ENCODE results near the gene CHFR.
A peak's percentile ranks its signal among the peaks of the same experiment; 100 is the strongest.
"Not testable (repeated sequence)": the region's sequence is repeated elsewhere in the genome, so short reads cannot be mapped to it uniquely, and the experiment has no call there.

The CHFR gene

DNA sequence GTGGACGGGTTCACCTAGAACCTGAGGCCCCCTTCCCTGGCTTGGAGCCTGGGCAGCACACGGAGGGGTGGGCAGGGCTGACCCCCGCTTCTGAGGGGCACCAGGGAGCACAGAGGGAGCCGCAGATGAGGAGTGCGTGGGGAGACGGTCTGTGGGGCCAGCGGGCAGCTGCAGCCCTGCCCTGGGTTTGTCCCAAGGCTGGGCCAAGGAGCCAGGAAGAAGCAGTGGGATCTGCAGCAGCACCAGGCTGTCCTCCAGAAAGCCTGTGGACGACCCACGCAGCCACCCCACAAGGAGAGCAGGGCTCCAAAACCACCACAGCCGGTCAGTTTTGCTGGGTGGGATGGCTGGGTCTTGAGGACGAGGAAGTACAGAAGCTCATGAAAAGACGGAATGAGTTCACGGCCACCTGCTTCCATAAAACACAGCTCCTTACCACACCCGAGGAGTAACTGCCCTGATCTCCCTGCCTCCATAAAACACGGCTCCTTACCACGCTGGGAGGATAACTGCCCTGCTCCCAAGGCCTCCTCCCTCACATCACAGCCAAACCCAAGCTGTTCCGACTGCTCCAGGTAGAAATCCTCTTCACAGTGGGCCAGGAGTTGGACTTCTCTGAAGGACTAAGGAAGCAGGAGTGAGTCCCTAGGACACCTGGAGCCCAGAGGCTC lies 48.9 kb downstream of the CHFR start:
- no peak for DNase-seq

DNA sequence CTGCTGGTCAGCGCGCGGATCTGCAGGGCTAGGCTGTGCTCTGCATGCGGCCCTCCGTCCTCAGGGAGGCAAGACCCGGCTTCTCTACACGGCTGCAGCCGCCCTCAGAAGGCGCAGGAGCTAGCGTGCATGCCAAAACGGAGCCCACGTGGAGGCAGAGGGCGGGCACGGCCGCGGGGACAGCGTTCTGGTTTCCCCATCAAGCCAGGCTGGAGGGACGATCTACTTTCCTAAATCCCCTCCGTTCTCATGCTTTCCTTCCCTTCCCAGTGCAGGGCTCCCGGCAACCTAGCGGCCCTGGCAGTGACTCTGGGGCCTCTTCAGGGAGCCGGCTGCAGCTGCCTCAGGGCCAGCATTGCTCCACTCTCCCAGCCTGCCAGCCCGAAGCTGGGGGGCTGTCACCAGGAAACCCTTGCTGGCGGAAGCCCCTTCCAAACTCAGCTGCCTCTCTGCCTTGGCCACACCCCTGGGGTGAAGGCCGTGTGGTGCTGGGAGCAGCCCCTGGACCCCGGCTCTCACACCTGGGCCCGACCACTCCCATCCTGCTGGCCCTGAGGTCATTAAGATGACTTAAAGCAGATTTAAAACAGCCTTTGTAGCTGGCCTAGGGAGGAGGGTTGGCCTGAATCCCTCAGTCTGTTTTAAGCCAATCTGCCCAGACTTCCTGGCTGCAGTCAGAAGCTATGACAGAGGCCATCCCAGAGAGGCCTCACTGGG lies 49.6 kb downstream of the CHFR start:
- no peak for DNase-seq

DNA sequence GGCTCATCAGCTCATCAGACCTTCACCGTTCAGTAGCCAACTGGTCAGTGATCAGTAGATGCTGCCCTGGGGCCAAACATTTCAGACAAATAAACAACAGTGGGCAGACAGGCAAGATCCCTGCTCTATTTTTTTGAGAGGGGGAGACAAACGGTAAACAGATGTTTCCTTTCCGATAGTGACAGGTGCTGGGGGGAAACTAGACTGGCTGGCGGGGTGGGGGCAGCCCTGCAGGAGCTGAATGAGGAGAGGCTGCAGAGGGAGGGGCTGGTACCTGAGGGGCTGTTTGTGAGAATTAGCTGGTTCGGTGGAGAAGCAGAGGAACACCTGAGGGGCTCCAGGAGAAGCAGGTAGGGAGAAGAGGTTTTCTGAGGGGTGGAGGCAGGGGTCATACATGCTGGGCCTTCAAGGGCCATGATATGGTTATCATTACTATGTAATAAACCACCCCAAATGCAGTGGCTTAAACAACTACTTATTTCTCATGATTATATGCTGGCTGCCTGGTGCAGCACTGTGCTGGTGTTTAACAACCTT lies 50.5 kb downstream of the CHFR start:
- DNase-seq = no peak

DNA sequence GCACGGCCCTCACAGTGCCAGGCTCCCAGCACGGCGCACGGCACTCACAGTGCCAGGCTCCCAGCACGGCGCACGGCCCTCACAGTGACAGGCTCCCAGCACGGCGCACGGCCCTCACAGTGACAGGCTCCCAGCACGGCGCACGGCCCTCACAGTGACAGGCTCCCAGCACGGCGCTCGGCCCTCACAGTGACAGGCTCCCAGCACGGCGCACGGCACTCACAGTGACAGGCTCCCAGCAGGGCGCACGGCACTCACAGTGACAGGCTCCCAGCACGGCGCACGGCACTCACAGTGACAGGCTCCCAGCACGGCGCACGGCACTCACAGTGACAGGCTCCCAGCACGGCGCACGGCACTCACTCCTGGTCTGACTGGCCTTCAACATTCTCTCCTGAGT lies 51.2 kb downstream of the CHFR start:
- not testable (repeated sequence) for DNase-seq

DNA sequence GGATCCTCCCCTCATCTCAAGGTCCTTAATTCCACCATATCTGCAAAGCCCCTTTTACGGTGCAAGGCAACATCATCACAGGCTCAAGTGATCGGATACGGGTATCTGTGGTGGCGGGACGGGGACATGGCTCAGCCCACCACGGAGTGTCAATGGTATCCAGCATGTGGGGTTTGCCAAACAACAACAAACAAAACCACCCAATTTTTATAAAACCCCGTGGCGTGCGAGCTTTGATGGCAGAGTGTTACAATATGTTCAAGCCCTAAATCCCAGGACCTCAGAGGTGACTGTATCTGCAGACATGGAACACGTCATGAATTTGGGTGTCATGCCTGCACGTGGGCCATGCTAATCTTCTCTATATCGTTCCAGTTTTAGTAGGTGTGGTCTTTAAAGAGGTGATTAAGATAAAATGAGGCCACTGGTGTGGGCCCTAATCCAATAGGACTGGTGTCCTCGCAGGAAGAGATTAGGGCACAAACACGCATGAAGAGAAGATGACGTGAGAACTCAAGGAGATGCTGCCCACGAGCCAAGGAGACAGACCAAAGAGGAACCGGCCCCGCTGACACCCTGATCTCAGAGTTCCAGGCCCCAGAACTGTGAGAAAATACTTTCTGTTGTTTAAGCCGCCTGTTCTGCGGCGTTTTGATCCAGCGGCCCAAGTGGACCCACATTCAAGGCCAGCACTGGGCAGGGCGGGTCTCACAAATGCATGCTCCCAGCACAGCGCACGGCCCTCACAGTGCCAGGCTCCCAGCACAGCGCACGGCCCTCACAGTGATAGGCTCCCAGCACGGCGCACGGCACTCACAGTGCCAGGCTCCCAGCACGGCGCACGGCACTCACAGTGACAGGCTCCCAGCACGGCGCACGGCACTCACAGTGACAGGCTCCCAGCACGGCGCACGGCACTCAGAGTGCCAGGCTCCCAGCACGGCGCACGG lies 52.1 kb downstream of the CHFR start:
- DNase-seq = no peak

DNA sequence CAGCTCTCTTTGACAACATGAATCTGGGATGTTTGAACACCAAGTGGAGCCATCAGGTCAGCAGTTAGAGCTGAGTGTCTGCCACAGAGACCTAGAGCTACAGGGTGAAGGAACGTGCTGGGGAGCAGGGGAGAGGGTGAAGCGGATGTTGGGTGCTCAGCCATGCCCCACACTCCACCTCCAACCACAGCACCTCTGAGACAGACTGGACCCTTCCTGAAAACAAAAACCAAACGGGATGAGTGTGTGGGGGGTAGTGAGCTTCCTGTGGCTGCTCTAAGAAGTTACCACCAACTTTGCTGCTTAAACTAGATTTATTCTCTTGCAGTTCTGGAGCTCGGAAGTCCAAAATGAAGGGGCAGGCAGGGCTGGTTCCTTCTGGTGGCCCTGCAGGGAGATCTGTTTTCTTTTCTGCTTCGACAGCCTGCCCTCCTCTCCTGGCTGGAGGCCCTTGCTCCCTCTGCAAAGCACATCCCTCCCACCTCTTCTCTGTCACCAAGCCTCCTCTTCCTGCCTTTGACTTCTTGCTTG lies 53.2 kb downstream of the CHFR start:
- DNase-seq = no peak

DNA sequence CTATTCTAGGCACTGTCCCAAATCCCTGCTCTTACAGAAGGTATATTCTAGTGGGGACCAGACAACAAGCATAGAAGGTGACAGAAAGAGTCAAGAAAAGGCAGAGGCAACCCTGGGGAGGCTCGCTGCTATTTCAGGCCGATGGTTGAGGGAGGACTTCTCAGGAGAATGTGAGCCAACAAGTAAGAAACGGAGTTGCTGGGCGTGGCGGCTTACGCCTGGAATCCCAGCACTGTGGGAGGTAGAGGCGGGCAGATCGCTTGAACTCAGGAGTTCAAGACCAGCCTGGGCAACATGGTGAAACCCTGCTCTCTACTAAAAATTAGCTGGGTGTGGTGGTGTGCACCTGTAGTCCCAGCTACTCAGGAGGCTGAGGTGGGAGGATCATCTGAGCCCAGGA lies 54.1 kb downstream of the CHFR start:
- DNase-seq = no peak

DNA sequence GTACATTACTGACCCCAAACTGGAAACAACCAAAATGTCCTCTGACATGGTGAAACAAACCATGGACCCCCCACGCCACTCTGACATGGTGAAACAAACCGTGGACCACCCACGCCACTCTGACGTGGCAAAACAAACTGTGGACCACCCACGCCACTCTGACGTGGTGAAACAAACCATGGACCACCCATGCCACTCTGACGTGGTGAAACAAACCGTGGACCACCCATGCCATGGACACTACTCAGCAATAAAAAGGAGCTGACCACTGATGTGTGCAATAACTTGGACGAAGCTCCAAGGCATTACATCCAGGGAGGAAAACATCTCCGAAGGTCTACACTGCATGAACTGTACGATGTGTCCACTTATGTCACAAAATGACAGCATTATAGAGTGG lies 55.6 kb downstream of the CHFR start:
- DNase-seq = no peak

DNA sequence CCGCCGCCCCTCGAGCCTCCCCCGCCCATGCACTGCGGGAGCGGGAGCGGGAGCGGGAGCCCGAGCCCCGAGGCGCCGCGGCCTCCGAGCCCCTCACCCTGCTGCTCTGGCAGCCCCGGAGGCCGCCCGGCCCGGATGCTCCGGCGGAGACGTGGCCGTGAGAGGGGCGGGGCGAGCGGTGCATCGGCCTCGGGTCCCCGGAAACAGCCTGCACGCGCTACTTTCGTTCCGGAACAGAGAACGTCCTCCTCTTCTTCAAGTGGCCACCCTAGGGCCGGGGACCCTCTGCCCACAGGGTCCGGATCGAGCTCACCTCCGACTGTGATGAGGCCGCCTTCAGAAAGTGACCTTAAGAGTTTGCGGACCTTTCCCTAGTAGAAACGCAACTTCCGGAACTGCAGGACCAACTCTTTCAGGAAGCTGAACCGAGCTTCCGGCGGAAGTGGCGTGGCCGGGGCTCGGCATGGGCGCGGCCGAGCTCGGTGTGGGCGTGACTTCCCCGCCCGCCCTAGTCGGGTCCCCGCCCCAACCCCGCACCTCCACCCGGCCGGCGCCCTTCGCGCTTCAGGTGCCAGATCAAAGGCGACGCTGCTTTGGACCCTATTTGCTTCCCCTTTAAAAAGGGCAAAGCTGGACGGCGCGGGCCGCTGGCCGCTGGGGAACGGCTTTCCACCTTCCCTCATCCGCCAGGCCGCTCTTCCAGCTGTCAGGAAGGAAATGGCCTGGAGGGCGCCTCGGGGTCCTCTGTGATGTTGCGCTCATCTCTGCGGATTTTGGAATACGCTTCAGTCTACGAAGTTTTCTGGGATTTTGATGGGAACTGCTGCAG lies 58.5 kb downstream of the CHFR start, which contains the start of gene GOLGA3:
Gene GOLGA3, minus strand, starts transcription at position 164 of the 829 bp plus-strand sequence. CDS start 6,741 bp downstream, outside the sequence.
- peak; percentile 79 for DNase-seq

DNA sequence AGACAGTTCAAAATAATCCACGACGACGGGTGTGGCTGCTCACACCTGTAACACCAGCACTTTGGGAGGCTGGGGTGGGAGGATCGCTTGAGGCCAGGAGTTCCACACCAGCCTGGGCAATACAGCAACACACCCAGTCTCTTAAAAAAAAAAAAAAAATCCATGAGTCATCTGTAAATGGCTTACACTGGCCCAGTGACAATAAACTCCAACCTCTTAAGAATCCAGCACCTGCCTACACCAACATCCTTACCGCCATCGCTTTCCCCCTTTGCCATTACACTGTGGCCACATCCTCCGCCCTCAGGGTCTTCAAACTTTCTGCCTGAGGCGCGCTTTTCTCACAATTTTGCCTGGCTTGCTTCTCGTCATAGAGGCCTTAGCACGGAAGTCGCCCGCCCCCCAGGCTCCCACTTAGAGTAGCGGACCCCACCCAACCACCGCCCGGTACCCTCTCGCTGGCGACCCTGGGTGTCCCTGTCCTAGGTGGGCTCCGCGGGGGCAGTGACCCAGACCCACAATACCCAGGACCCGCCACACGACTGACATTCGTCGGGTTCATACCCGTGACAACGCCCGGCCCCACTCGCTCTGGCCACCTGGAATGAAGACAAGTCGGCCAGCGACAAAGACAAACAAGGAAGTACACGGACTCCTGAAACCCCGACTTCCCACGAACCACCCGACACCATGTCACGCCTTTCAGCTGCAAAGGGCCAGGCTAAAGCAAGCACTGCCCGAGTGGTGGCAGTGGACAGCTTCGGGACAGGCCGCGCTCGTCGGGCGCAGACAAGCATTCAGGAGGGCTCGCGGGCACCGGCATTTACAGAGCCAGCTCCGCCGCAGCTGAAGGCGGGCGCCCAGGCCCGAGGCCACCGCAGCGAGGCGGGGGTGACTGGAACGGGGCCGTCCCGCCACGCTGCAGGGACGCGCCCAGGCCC lies 59.4 kb downstream of the CHFR start:
- peak; percentile 64 for DNase-seq

DNA sequence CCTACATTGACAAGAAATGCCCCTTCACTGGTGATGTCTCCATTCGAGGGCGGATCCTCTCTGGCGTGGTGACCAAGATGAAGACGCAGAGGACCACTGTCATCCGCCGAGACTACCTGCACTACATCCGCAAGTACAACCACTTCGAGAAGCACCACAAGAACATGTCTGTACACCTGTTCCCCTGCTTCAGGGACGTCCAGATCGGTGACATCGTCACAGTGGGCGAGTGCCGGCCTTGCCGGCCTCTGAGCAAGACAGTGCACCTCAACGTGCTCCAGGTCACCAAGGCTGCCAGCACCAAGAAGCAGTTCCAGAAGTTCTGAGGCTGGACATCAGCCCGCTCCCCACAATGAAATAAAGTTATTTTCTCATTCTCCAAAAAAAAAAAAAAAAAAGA lies 61.5 kb downstream of the CHFR start:
- no peak for DNase-seq

DNA sequence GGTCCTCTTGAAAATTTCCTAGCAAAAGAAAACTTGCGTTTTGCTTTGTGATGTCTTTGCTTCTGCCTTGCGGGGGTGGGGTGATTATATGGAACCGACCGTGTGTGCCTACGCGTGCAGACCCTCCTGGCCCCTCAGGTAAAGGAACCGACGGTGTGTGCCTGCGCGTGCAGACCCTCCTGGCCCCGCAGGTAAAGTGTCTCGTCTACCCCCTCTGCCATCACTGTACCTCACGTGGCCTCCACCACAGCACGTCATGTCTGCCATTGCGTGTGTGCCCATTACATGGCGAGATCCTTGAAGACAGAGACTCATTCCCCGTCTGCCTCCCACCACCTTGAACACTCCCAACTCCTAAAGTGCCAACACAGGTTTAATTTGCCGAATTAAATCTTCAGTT lies 62.3 kb downstream of the CHFR start:
- no peak for DNase-seq

DNA sequence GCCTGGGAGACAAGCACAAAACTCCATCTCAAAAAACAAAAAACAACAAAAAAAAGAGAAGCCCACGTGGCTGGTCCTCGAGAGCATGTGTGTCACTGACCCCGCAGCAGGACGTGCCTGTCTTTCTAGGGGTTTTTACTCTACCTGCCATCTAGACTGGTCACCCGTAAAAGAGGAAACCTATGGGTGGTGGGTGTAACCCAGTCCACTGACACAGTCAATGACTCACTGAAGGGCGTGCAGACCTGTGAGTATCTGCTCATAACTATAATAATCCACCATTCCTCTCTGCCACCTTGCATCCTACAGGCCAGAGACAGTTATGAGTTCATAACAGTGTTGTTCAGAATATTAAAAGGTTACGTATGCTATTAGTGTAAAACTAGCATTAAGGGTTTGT lies 63.4 kb downstream of the CHFR start:
- no peak for DNase-seq

DNA sequence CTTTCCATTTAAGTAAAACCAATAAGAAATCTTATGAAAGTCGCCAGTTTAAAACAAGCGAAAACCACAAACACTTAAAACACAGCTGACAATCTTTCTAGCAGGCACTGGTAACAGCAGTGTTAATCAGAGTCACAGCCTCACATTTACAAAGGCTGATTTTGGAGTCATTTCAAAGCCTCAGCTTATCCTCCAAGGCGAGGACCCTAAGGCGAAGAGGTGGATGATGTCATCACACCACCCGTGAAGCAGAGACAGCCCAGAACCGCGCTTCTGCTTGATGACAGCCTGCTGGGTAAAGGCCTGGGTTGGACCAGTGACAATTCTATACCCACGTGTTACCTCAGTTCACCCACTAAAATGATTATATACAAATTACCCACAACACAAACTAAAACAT lies 68.8 kb downstream of the CHFR start:
- no peak for DNase-seq

DNA sequence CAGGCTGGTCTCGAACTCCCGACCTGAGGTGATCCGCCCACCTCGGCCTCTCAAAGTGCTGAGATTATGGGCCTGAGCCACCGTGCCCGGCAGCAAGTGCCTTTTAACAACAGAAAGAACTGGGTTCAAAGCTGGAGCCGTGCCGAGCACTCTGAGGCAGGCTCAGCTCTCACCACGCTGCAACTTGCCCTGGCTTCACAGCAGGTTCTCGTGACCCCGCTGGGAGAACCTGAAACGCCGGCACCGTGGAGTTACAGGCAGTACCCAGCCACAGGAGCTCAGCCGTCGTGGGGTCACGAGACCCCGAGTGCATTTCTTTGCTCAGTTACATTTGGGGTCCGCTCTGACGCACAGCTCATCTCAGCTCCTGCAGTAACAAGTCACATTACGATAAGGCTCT lies 73.2 kb downstream of the CHFR start:
- DNase-seq = no peak

DNA sequence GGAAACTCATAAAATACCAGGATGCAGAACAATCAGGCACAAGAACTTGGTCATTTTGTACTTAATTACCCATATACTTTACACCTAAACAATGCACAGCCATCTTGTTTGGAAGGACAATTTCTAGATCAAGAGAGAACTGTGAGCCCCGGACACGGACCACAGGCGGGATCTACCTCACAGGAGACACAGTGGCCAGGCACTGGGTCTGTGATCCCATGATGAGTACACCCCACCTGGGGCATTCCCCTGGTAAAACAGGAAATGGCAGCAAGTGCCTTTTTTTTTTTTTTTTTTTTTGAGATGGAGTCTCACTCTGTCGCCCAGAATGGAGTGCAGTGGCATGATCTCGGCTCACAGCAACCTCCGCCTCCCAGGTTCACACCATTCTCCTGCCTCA lies 74.0 kb downstream of the CHFR start:
- DNase-seq = no peak

DNA sequence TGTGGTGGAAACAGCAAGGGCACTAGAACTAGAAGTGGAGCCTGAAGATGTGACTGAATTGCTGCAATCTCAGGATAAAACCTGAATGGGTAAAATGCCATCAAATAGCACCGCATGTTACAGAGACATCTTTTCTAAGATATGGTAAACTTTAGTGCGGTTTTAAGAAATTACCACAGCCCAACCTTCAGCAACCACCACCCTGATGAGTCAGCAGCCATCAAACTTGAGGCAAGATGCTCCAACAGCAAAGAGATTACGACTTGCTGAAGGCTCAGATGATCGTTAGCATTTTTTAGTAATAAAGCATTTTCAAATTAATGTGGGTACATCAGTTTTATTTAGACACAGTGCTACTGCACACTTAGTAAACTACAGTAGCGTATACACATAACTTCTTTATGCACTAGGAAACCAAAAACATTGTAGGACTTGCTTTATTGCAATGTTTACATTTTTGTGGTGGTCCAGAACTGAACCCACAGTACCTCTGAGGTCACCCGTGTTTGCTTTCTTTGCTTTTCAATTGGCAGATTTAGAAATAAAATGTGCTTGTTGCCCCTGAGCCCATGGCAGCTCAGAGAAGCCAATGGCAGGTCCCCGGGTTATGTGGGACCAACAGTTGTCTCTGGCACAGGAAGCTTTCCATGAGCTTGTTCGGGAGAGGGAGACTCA lies 74.6 kb downstream of the CHFR start:
- DNase-seq = no peak

DNA sequence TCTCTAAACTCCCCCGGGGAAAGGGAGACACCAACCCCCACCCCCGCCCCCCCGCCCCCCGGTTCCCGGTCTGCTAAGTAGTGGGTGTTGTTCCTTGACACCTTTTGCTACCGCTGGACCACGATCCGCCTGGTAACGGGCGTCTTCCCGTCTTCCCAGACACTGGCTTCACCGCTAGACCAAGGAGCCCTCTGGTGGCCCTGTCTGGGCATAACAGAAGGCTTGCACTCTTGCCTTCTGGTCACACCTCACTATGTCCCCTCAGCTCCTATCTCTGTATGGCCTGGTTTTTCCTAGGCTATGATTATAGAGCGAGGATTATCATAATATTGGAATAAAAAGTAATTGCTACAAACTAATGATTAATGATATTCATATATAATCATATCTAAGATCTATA lies 78.0 kb downstream of the CHFR start:
- DNase-seq = not testable (repeated sequence)

DNA sequence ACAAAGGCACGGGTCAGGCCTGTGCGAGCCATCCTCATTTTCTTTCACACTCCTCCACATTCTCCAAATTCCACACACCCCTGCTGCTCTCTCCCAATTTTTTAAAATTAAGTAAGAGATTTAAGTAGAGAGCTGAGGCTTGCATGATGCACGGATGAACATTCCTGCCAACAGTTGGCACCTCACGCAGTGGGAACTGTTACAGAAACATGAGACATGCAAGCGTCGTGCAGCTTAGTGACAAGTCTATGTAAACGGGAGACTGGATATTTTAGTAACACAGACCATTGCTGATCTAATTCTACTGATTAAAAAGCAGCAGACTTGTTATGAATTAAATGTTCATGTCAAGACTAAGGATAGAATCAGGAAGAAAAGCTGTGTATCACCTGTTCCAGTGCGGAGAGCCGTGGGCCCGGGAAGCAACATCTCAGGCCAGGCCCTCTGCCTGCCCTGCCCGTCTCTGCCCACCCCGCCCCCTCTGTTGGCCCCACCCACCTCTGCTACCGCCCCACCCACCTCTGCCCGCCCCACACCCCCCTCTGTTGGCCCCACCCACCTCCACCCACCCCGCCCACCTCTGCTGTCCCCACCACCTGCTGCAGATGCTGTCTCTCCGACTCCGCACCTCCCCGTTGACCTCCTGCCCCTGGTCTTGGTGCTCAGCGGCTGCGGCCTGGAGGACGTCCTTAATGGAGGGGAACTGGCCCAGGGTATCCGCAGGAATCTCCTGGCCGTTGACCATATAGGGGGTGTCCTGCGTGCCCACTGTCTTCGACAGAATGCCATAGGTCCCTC lies 79.9 kb downstream of the CHFR start:
- DNase-seq = no peak

Measured in kidney glomerular epithelial cell (primary cell).